K562 (cell line): Measurements from ENCODE around the gene PRIM1. TPM values are rescaled to one million over a fixed set of nuclear protein-coding genes. Genes with fewer than 3 reads are reported as not detected.
A peak's percentile ranks its signal among the peaks of the same experiment; 100 is the strongest.

Experiments
- CREBBP ChIP-seq: IDR thresholded peaks from one replicate; pipeline ENCODE4 v1.6.1; 2012; ENCODE audit warnings: low read depth, mild to moderate bottlenecking, control low read depth, inconsistent platforms, low read length
- CTBP1 ChIP-seq: fragments of 450-650 bp; IDR thresholded peaks from 2 replicates; pipeline ENCODE4 v1.6.1; 2016; ENCODE audit warnings: borderline replicate concordance
- EWSR1 ChIP-seq: fragments of 450-650 bp; IDR thresholded peaks from 2 replicates; pipeline ENCODE4 v1.6.1; 2018; ENCODE audit warnings: borderline replicate concordance, mild to moderate bottlenecking, low read depth, moderate library complexity; ENCODE audit not compliant: partially characterized antibody
- FOXK2 ChIP-seq, 2 experiments: fragments of 450-650 bp; IDR thresholded peaks in 1 of 2; conservative IDR thresholded peaks in 1 of 2; 2 replicates each; pipeline ENCODE4 v1.6.1; 2016; ENCODE audit warnings: low read depth in 2 of 2, mild to moderate bottlenecking in 1 of 2
- HEY1 ChIP-seq: fragments of 250-450 bp; sonication (Bioruptor Pico); IDR thresholded peaks from 2 replicates; pipeline ENCODE4 v1.5.0; 2020; ENCODE audit warnings: mild to moderate bottlenecking, moderate library complexity, borderline replicate concordance
- HNRNPUL1 ChIP-seq: fragments of 200-400 bp; formaldehyde crosslinking; IDR thresholded peaks from 2 replicates; pipeline ENCODE4 v1.6.1; 2017; ENCODE audit warnings: low read length
- JUN ChIP-seq, 2 experiments: sonication (generic) in 1 of 2; formaldehyde crosslinking in 1 of 2; IDR thresholded peaks; 2 replicates each; pipeline versions ENCODE4 v1.6.1 to v1.8.0; 2012 to 2022; ENCODE audit warnings: borderline replicate concordance in 2 of 2, mild to moderate bottlenecking in 2 of 2, improper control_type of control experiment in 1 of 2, low read depth in 1 of 2, low read length in 1 of 2, missing genetic modification reagents in 1 of 2
- KDM5B ChIP-seq: fragments of 200-600 bp; sonication (generic); IDR thresholded peaks from 2 replicates; pipeline ENCODE4 v1.6.1; 2012; ENCODE audit warnings: low read depth, mild to moderate bottlenecking, moderate library complexity, low read length, control low read depth, inconsistent platforms; ENCODE audit not compliant: insufficient replicate concordance
- RB1 ChIP-seq: fragments of 450-650 bp; IDR thresholded peaks from 2 replicates; pipeline ENCODE4 v1.6.1; 2017; ENCODE audit warnings: low read depth, mild to moderate bottlenecking
- SETDB1 ChIP-seq: IDR thresholded peaks from one replicate; pipeline ENCODE4 v1.6.1; 2012; ENCODE audit warnings: low read length, control low read depth, inconsistent platforms
- SMAD4 ChIP-seq: fragments of 250-450 bp; sonication (Bioruptor Pico); conservative IDR thresholded peaks from 2 replicates; pipeline ENCODE4 v1.8.0; 2021; ENCODE audit warnings: inconsistent platforms, mild to moderate bottlenecking, moderate library complexity
- SMARCA4 ChIP-seq: fragments of 450-650 bp; IDR thresholded peaks from 2 replicates; pipeline ENCODE4 v1.6.1; 2016
- TRIM28 ChIP-seq: fragments of 450-650 bp; IDR thresholded peaks from 2 replicates; pipeline ENCODE4 v1.6.1; 2017
- ZNF124 ChIP-seq: sonication (generic); formaldehyde crosslinking; IDR thresholded peaks from 2 replicates; pipeline ENCODE4 v1.8.1; 2022; ENCODE audit warnings: missing genetic modification reagents
- ZNF76 ChIP-seq: fragments of 250-450 bp; sonication (Bioruptor Pico); IDR thresholded peaks from 2 replicates; pipeline ENCODE4 v1.4.0; 2020; ENCODE audit warnings: mild to moderate bottlenecking, moderate library complexity, borderline replicate concordance
- polyA plus RNA-seq, 8 experiments: library from polyadenylated mRNA; depleted of rRNA in 4 of 8; stranded (reverse) in 5 of 8; unstranded in 3 of 8; fragments of >200 nt; fragmentation: Nextera tagmentation in 2 of 8; fragmentation: Illumina TruSeq in 1 of 8; extraction: Ambion mirVana in 2 of 8; extraction: Trizol in 1 of 8; gene quantifications; 2 replicates each; pipeline versions ENCODE4 v1.2.1 to v1.2.3, GENCODE V29; 2011 to 2014; ENCODE audit warnings: inconsistent platforms in 1 of 8, missing spikeins in 1 of 8
- total RNA-seq, 7 experiments: library from RNA; depleted of rRNA in 6 of 7; stranded (reverse); fragments of >200 nt in 6 of 7; fragmentation: Illumina TruSeq in 2 of 7; extraction: Trizol in 2 of 7; gene quantifications; 2 replicates each; pipeline versions ENCODE4 v1.2.1 to v1.2.3, GENCODE V29; 2011 to 2021; ENCODE audit warnings: low replicate concordance in 1 of 7
- TF ChIP-seq, protein P1 (sequence below): fragments of 450-650 bp; IDR thresholded peaks from 2 replicates; pipeline ENCODE4 v1.6.1; 2017; ENCODE audit warnings: antibody characterized with exemption, mild to moderate bottlenecking
- TF ChIP-seq, protein P2 (sequence below): fragments of 450-650 bp; formaldehyde crosslinking; IDR thresholded peaks from 2 replicates; pipeline ENCODE4 v1.4.0; 2020; ENCODE audit warnings: mild to moderate bottlenecking, moderate library complexity
- TF ChIP-seq, protein P3 (sequence below): fragments of 250-450 bp; sonication (Bioruptor Pico); IDR thresholded peaks from 2 replicates; pipeline ENCODE4 v1.4.0; 2020; ENCODE audit warnings: mild to moderate bottlenecking, moderate library complexity

PRIM1 gene
- total and polyA plus RNA-seq, 9 of the 15 experiments (the other 6 are each of a cell fraction or from before 2014, with no cell fraction given): 67.2 to 179 (median 140) TPM

DNA sequence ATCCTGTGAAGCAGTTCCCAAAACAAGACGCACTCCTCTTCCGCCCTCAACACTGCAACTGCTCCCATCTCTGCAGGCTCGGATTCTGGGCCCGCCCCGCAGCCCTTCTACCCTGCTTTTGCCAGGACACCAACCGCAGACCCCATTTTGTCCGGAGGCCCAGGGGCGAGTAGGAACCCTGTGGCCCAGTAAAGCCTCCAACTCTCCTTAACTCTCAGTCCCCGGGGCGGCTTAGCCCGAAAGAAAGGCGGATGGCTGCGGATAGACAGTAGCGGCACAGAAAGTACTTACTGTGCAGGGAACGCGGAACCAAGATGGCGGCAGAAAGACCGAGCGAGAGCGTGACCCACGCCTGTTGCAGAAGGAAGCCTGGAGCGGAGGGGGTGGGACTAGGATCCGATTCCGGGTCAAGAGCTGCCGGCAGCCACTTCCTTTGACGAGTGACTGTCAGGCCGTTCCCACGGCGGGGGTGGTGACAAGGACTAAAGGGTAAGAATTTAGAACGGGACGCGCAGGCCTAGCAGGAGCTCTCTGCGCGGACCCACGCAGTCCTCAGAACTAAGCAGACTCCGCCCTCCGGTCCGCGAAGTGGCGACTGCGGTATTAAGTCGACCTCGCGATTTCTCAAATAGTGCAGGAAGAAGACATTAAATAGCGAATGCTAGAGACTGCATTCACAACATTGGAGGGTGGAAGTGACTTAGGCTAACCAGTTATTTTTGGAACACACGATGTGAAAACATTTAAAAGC is 27.0 kb downstream of the PRIM1 start, which contains the start of gene NACA (continued):
- TF ChIP-seq, protein P1, sequence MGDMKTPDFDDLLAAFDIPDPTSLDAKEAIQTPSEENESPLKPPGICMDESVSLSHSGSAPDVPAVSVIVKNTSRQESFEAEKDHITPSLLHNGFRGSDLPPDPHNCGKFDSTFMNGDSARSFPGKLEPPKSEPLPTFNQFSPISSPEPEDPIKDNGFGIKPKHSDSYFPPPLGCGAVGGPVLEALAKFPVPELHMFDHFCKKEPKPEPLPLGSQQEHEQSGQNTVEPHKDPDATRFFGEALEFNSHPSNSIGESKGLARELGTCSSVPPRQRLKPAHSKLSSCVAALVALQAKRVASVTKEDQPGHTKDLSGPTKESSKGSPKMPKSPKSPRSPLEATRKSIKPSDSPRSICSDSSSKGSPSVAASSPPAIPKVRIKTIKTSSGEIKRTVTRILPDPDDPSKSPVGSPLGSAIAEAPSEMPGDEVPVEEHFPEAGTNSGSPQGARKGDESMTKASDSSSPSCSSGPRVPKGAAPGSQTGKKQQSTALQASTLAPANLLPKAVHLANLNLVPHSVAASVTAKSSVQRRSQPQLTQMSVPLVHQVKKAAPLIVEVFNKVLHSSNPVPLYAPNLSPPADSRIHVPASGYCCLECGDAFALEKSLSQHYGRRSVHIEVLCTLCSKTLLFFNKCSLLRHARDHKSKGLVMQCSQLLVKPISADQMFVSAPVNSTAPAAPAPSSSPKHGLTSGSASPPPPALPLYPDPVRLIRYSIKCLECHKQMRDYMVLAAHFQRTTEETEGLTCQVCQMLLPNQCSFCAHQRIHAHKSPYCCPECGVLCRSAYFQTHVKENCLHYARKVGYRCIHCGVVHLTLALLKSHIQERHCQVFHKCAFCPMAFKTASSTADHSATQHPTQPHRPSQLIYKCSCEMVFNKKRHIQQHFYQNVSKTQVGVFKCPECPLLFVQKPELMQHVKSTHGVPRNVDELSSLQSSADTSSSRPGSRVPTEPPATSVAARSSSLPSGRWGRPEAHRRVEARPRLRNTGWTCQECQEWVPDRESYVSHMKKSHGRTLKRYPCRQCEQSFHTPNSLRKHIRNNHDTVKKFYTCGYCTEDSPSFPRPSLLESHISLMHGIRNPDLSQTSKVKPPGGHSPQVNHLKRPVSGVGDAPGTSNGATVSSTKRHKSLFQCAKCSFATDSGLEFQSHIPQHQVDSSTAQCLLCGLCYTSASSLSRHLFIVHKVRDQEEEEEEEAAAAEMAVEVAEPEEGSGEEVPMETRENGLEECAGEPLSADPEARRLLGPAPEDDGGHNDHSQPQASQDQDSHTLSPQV: peak; percentile 64; the same call in 1 of the 2 replicates
- TF ChIP-seq CREBBP (no peak), HNRNPUL1 (no peak), ZNF76 (CRISPR knock-in tag) (no peak), CTBP1 (peak; percentile 66; the same call in 1 of the 2 replicates), SMAD4 (no peak; the same call in 1 of the 2 replicates), KDM5B (peak; percentile 96), JUN (IDR thresholded peaks at IDR 0.05; ENCODE audit: borderline replicate concordance, low read depth, low read length) (peak; percentile 40; the same call in 1 of the 2 replicates), JUN (CRISPR knock-in tag; IDR thresholded peaks at IDR 0.05; ENCODE audit: borderline replicate concordance) (peak; percentile 71; the same call in 1 of the 2 replicates), SMARCA4 (no peak), SETDB1 (no peak), HEY1 (CRISPR knock-in tag) (no peak), TRIM28 (no peak), ZNF124 (CRISPR knock-in tag) (no peak), RB1 (no peak; the same call in 1 of the 2 replicates), EWSR1 (no peak), FOXK2 (conservative IDR thresholded peaks at IDR 0.05 in 1 of 2, IDR thresholded peaks at IDR 0.05 in 1 of 2; ENCODE audit: low read depth in 2 of 2) (peak; percentile 92 to 95)
- TF ChIP-seq, protein P2, sequence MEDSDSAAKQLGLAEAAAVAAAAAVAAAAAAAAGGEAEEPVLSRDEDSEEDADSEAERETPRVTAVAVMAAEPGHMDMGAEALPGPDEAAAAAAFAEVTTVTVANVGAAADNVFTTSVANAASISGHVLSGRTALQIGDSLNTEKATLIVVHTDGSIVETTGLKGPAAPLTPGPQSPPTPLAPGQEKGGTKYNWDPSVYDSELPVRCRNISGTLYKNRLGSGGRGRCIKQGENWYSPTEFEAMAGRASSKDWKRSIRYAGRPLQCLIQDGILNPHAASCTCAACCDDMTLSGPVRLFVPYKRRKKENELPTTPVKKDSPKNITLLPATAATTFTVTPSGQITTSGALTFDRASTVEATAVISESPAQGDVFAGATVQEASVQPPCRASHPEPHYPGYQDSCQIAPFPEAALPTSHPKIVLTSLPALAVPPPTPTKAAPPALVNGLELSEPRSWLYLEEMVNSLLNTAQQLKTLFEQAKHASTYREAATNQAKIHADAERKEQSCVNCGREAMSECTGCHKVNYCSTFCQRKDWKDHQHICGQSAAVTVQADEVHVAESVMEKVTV (CRISPR knock-in tag): no peak
- TF ChIP-seq, protein P3, sequence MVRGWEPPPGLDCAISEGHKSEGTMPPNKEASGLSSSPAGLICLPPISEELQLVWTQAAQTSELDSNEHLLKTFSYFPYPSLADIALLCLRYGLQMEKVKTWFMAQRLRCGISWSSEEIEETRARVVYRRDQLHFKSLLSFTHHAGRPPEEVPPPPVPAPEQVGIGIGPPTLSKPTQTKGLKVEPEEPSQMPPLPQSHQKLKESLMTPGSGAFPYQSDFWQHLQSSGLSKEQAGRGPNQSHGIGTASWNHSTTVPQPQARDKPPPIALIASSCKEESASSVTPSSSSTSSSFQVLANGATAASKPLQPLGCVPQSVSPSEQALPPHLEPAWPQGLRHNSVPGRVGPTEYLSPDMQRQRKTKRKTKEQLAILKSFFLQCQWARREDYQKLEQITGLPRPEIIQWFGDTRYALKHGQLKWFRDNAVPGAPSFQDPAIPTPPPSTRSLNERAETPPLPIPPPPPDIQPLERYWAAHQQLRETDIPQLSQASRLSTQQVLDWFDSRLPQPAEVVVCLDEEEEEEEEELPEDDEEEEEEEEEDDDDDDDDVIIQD: no peak
